GM18867 (cell line): Measurements from ENCODE around the gene GSTO2.

Experiments used
- ATAC-seq: cut with Tn5 transposase; IDR thresholded peaks from one replicate; pipeline ENCODE4 v1.9.1; 2021; ENCODE audit warnings: mild to moderate bottlenecking, moderate library complexity; ENCODE audit not compliant: unreplicated experiment

GSTO2 gene

DNA sequence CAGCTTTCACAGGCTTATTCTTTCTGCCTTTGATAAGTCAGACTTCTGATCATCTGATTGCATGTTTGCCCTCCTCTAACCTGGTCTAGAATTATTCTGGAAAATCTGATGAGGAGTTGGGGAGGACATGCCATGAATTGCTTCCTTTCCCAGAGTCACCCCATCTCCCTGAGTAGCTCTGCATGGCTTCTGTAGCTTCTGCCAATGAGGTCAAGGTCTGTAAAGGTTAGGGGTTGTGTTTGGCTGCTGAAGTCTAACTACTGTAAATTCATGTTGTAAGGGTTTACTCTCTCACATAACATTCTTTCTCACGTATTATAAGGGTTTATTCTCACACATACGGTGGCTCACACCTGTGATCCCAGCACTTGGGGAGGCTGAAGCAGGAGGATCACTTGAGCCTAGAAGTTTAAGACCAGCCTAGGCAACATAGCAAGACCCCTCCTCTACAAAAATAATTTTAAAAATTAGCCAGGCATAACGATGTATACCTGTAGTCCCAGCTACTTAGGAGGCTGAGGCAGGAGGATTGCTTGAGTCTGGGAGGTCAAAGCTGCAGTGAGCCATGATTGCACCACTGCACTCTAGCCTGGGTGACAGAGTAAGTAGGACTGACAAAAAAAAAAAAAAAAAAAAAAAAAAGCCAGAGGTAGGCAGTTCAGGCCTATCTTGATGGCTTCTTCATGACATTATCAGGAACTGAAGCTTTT is 10.7 kb downstream of the GSTO2 start:
- ATAC-seq, result no peak

DNA sequence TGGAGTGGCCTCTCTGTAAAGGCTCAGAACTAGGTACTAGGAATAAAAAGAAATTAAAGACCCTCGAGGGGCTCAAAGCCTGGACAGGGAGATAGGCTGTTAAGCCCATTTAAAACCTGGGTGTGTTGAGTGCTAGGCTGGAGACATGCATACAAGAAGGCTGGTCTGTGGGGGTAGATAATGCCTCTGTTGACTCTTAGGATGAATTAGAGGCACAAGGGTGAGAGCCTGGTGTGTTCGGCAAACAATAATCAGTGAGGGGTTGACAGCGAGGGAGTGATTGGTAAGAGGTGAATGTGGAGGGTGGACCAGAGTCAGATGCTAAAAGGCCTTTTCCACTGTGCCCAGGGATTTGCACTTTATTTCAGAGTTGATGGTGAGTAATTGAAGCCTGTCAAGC is 12.7 kb downstream of the GSTO2 start:
- no peak for ATAC-seq

DNA sequence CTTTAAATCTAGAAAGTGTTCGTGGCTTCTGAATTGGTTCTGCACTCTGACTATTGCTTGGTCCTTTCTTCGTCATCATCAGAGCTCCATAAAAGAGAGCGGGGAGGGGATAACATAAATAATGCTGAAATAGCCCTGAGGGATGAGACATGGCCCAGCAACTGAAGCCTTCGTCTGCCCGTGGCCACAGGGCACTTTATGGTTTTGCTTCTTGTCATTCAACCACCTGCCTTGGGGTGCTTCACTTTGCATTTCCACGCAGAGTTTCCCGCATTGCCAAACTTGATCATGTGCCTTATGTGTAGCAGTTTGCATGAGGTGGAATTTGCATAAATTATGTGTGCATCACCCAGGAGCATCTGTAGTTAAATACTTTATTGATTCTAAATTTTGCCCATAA is 15.9 kb downstream of the GSTO2 start:
- no peak for ATAC-seq

DNA sequence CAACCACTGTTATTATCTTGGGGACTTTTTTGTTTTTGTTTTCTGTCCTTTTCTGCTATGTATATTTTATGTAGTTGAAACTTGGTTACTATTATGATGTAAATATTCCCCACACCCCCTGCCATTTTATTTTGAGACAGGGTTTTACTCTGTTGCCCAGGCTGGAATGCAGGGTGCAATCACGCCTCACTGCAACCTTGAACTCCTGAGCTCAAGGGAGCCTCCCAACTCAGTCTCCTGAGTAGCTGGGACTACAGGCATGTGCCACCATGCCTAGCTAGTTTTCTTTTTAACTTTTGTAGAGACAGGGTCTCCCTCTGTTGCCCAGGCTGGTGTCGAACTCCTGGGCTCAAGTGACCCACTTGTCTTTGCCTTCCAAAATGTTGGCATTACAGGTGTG is 18.0 kb downstream of the GSTO2 start:
- ATAC-seq, result no peak

- ATAC-seq, result no peak
Observed at GRCh38 chr10:104288355-104288754, 19.4 kb downstream of the GSTO2 start.

DNA sequence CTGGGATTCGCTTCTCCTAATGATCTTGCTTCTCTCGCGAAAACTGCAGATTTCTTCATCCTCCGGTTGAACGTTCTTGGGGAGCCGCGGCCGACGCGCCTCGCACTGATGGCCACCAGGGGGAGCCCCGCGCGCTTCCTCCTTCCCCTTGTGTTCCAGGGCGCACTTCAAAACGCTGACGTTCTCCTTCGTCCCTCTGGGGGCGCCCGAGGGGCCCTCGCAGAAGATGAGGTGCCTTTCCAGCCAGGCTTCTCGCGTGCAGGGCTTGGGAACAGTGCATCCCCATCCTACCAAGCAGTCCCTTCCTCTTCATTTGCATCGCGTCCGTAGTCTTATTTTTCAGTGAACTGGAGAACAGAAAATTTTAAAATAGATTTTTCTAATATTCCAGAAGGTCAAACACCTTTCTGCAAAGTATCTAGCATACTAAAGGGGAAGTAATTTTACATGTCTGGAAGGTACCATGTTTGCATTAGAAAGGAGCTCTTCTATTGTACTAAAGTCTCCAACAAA is 22.5 kb downstream of the GSTO2 start:
- peak; percentile 98 for ATAC-seq

GRCh38 chr10:104293011-104293410 is 24.0 kb downstream of the GSTO2 start:
- no peak for ATAC-seq

GRCh38 chr10:104293781-104294321 is 24.9 kb downstream of the GSTO2 start:
- ATAC-seq, result no peak

GRCh38 chr10:104296687-104297436 is 27.9 kb downstream of the GSTO2 start:
- no peak for ATAC-seq

- ATAC-seq, result peak; percentile 42
Observed at GRCh38 chr10:104297697-104298660, 29.0 kb downstream of the GSTO2 start.

- ATAC-seq, result no peak
Observed at GRCh38 chr10:104299031-104299904, 30.3 kb downstream of the GSTO2 start.

DNA sequence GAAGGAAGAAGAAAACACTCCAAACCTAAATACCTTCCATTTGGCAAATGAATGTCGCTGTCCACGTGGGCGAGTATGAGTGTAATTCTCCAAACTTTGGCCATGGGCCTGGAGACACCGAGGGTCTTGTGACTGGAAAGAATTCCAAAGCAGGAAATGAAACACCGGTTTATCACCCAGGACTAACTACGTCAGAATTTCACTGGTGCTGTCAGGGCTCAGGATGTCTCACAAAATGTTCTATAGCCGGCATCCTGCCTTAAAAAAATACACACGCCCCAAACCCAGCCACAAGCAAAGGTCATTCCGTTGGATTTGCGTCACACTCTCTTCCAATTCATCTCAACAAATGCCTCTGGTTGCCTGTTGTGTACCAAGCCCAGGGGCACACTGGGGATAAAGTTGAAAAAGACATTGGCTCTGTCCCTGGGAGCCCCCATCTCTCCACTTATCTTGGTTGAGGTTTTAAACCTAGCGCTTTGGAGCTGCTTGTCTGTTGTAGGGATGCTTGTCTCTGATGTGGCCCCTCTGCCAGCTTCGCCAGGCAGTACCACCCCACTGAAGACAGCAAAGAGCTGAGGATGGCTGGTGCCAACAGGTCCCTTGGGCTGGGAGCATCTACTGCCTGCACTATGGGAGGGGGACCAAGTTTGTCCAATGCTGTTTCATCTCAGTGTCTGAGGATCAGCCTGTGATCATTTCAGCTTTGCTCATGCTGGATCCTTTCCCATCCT is 31.2 kb downstream of the GSTO2 start:
- ATAC-seq, result no peak

GRCh38 chr10:104300736-104301292 is 31.8 kb downstream of the GSTO2 start:
- no peak for ATAC-seq

GRCh38 chr10:104301907-104302690 is 33.1 kb downstream of the GSTO2 start:
- ATAC-seq, result no peak

GRCh38 chr10:104303594-104304355 is 34.8 kb downstream of the GSTO2 start:
- no peak for ATAC-seq

DNA sequence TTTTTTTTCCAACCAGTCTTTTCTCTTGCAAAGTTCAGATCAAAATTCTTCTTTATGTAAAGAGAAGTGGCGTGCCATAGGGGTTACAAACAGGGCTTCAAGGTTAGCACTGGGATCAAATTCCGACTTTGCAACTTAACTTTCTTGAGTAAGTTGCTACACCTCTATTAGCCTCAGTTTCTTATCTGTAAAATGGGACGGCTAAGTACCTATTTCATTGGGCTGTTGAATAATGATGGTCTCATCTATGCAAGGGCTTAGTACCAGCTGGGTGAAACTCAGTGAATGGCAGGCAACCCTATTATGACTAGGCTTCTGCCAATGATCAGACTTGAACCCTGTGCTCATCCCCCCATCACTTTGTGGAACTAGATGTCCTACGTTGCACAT is 35.4 kb downstream of the GSTO2 start:
- ATAC-seq, result no peak

DNA sequence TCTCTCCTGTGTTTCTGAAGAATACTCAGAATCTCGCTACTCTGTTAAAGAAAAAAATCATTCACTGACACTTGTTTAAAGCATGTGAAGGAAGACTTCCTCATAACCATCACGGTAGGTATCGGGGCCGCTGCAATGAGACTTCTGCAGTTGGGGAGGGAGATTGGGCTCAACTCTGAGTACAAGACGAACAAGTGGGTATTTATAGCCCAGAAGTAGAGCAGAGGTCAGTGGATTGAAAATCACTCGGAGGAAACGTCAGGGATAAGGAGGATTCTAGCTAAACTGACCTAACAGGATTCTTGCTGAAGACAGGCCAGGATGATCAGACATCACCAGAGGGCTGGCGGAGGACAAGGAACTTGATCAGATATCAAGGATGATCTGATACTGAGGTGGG is 35.9 kb downstream of the GSTO2 start:
- ATAC-seq, result no peak
